ENCODE measurements around the gene PHC2.

PHC2 gene

DNA sequence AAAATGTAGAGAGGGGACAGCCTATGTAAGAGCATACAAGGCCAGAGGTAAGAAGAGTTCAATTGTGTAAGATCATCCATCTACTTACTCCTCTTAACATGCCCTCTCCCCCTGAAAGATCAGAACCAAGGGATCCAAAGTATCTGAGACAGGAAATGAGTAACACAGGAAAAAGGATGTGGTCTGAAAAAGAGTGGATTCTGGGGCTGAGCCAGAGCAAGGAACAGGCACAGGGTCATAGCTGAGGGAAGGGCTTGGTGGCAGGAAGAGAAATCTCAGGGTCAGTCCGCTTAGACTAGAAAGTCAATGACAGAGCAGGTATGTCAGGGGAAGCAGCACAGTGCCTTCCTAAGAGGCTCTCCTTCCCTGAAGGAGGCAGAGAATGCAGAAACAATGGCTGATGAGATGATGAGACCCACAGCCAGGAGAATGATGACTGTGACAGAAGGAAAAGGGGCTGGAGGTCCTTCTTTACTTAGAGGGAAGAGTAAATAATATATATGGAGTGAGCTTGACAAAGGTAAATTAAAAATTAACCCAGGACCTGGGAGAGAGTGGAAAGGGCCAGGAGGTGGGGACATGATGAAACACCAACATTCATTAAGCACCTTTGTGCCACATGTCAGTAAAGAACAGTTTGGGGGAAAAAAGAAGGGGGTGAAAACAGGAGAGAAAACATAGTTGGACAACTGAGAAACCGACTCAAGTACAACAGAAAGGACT lies 83.8 kb downstream of the PHC2 start:
- no peak for DNase-seq

- no peak for DNase-seq
Measured at GRCh38 chr1:33346533-33346926, 84.4 kb downstream of the PHC2 start.

DNA sequence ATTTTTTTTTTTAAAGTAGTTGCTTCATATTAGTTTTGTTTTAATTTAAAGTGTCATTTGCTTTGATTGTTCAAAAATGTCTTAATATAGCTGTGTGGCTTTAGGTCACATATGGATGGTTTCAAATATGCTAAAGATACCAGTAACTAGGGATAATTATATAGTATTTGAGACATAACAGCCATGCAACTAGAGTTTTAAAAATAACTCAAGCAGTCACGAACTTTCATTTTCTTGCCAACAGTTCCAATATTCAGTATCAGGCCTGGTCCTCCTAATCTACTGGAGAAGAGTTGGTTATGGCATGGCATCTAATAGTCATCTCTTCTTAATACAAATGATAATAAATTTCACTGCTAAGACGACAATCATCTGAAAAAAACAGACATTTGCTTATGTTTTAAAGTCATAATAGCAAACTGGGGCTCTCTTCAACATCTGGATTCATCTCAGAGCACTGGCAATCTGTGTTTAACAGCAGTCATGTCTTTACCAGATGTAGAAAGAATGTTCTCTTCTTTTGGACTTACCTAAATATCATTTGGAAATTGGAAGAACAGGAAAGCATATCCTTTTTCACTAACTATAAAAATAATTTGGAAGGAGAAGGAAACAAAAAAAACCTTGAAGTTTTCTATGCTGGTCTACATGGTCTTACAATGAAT lies 85.9 kb downstream of the PHC2 start:
- DNase-seq: no peak

DNA sequence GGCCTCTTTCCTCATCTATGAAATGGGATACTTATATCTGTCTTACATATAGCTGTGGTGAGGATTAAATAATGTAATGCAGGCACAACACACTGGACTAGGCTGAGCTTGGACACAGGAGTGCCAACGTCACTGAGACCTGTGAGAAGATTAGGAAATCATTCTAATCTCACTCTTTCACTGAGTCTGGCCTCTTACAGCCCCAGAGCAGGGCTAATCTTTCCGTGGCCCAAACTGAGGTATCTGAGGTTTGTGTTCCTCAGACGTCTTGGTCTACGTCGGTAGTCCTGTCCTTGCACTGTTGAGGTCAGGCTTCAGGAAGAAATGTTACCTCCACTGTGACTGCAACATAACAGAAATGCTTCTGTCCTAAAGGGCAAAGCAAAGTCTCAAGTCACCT lies 87.4 kb downstream of the PHC2 start:
- DNase-seq: no peak

GRCh38 chr1:33342041-33342723 lies 88.7 kb downstream of the PHC2 start:
- DNase-seq: peak; percentile 98

DNA sequence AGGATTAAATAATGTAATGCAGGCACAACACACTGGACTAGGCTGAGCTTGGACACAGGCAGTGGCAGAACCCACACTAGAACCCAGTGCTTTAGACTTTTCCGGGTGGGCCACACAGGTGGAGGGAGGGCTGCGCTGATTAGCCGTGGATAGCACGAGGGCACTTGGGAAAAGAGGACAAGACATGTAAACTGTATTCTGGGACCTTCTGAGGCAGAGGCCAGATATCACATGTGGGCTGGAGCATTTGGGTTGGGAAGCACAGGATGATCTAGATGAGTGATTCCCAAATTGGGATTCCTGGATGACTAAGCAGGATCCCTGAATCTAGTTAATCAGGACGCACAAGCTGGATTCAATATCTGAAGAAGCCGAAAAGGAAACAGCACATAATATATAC lies 89.7 kb downstream of the PHC2 start:
- no peak for DNase-seq

DNA sequence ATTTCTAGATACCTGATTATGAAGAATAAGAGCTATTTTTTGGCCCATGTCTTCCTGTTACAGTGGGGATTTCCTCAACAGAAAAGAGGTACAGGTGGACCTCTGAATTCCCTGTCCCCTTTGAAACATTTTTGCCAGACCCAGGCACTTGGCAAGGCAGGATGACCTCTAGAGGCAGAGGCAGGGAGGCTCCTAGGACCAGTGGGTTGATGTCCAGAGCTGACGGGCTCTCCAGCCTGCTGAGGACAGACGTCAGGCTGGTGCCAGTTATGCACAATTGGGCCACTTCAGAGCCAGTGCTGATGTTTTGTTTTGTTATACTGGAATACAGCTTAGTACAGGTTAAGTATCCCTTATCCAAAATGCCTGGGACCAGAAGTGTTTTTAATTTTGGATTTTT lies 91.5 kb downstream of the PHC2 start:
- no peak for DNase-seq

DNA sequence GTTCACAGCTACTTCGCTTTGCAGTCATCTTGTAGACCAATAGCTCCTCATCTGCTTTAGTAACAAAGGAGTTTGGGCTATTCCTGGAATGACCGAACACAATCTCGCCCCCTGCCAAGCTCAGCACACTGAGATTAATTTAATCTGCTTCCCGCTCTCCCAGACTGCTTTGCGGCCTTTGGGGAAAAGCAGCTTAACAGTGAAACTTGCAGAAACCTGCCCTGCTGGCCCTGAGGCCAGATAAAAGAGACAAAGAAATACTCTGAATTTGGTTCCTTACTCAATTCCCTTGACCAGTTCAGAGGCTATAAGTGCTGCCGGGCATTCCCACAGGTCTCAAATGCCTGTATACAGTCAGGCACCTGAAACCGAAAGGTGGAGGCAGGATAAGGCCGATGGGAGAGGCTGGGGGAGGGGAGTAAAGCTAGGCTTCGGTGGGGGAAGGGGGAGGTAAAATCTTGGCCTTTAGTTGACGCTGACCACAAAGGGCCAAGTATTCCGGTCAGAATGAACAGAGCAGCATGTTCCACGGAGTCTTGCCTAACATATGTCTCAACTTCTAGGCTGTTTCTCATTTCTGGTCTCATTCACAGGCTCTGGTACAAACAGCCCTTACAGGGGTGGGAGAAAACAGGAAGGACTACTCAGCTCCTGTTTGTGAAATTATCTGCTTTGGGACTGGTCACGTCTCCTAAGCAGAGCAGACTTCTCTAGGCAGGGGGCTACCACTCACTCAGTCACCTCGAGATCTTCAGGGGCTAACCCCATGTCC lies 92.3 kb downstream of the PHC2 start:
- no peak for DNase-seq

GRCh38 chr1:33338048-33338439 lies 92.9 kb downstream of the PHC2 start:
- no peak for DNase-seq

GRCh38 chr1:33337441-33337840 lies 93.5 kb downstream of the PHC2 start:
- no peak for DNase-seq

DNA sequence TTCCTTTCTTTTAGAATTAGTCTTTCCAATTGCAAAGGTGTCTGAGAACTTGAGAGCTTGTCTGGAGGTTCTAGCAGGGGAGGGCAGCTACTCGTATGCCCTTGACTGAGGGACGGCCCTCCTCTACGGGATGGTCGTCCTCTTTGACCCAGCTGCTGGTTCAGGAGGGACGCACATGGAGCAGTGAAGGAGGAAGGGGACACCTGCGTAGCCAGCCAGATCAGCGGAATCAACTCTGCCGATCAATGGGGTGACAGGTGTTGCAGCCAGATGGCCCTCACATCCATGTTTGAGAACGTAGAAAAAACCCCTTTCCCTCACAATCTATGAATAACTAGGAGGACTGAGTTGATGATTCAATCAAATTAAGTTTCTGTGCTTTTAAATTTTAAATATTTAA lies 94.3 kb downstream of the PHC2 start:
- DNase-seq: peak; percentile 13

DNA sequence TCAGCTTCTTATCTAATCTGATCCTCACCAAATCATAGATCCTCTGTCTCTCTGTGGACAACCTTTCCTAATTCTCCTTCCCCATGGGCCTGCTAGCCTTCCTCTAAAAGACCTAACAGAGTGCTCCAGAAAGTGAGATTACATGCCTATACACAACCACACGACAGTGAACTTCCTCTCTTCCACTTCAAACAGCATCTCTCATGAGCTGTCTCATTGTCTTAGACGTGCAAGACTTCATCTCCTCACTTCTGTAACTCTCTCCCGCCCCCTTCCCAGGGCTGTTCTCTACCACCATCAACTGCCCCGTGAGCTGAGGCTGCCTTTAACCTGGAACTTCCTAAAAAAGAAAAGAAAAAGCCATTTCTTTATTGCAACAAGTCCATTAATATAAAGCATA lies 95.9 kb downstream of the PHC2 start:
- no peak for DNase-seq

DNA sequence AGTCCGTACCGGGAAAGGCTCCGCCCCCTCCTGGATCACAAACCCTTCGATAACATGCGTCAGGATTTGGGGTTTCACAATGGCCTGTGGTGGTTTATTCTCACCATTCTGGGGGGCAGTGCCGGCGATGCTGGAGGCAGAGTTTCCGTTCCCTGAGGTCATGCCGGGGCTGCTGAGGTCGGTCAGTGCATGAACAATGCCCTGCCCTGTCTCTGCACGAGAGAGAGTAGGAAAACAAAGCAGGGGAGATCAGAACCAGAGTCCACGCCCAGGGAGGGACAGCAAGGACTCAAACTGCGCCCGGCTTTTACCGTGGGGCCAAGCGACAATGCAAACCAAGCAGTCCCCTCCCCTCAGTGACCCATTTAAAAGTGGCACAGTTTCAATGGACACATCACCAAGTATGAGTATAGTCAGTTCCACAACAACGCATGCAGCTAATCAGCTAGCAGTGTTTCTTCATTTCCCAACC lies 96.8 kb downstream of the PHC2 start:
- no peak for DNase-seq

GRCh38 chr1:33332881-33333280 lies 98.0 kb downstream of the PHC2 start:
- DNase-seq: no peak

- no peak for DNase-seq
Measured at GRCh38 chr1:33332357-33332789, 98.5 kb downstream of the PHC2 start.

DNA sequence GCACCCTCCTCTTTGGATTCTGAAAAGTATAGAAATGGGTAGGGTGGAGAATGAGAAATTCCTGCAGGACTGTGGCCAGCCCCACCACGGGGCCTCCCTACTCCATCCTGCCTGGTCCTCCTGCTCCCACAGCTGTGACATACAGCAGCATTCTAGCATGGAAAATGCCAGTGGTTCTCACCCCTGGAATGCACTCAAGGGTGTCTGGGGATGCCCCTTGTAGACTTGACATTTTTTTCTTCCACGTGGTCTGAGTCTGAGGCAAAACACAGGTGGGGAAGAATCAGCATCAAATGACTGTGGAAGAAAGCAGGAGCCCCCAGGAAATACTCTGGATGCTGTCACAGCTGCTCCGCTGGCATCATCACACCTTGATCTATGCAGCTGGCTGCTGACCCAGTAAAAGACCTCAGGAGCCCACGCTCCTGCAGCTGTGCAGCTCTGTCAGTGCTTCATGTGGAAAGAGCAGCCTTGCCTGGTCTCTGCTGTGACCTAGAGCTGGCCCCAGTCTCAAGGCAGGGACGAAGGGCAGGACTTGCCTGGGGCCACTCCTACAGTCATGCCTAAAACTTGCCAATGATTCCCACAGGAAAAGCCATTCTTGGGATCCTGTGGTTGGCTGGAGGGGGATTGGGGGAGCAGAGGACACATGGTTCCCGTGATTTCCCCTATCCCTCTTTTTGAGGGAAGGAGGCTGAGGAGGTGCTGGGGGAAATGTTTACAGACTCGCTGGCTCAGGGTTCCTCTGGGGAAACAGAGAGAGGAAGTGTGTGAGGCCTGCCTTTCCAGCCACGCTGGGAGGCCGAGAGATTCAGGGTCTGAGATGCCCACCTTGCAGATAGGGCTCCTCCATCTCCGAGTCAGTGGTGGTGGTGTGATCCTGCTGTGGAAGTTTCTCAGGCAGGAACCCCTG lies 99.2 kb downstream of the PHC2 start:
- DNase-seq: no peak

GRCh38 chr1:33330906-33331305 lies 100.0 kb downstream of the PHC2 start:
- no peak for DNase-seq

DNA sequence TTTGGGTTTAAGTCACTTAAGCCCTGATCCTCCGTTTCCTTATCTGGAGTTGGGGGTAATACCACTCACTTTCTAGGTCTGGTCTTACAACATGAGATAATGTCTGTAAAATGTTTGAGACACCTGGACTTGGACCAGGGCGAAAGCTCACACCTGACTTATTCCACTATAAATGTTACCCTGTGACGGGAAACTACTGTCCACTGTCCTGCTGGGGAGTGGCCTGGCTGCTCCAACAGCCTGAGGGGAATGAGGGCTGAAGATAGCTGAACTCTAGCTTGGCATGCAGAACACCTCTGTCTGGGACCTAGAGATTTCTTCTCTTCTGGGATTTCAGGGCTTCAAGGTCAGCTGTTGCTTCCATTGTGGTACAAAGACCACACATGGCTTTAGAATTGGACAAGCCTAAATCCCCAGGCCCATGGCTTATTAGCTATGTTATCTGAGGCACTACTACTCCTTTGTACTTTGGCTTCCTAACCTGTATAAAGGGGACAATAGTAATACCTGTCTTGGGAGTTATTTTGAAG lies 100.5 kb downstream of the PHC2 start:
- DNase-seq: no peak

DNA sequence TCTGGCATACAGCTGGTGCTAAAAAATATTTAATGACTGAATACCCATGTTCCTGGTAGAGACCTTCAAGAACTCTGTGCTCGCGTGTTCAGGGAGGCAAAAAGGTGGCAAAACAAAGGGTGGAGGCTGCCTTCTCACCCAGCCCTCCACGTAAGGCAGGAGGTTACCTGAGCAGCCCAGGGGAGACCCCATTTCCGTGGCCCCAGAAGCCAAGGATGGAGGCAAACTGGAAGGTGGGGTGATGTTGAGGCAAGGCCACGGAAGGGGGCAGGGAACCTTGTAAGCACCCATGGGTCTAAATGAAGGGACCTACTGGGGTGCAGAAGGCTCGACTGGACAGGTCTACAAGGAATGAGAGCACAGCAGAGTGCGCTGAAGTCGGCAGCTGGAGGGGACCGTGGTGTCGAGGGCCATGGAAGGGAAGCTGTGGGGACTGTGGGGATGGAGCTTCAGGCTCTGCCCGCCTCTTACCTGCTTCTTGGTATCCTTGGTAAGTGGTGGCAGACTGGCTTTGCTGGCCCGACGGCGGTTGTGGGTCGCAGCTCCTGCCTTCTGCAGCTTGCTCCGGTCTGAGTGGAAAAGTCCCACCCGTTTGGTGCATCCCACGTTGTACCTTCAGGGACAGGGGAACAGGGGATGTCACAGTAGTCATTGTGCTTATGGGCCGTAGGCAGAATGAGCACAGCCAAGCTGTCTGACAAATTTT lies 101.1 kb downstream of the PHC2 start:
- DNase-seq: no peak

- no peak for DNase-seq
Measured at GRCh38 chr1:33328817-33329216, 102.1 kb downstream of the PHC2 start.
